SK-N-SH treated with all-trans-retinoic acid at 6 μM for 48 hours (cell line): ENCODE results near the gene CIRBP.

Source experiments
- ATAC-seq: fragments of 200-7000 bp; cut with Tn5 transposase; 3 replicates; pipeline ENCODE4 v1.9.1; 2020; ENCODE audit warnings: mild to moderate bottlenecking, moderate library complexity
- ARNTL ChIP-seq: fragments of 450-650 bp; formaldehyde crosslinking; IDR thresholded peaks from 2 replicates; pipeline ENCODE4 v1.5.0; 2020; ENCODE audit warnings: low read depth, mild to moderate bottlenecking, moderate library complexity, borderline replicate concordance
- BACH2 ChIP-seq: fragments of 250-450 bp; sonication (Bioruptor Pico); IDR thresholded peaks from 2 replicates; pipeline ENCODE4 v1.9.0; 2021; ENCODE audit warnings: mild to moderate bottlenecking, borderline replicate concordance
- CSDC2 ChIP-seq: fragments of 250-450 bp; sonication (Bioruptor Pico); IDR thresholded peaks from 2 replicates; pipeline ENCODE4 v1.5.0; 2020; ENCODE audit warnings: mild to moderate bottlenecking, moderate library complexity
- ESRRG ChIP-seq: fragments of 250-450 bp; sonication (Bioruptor Pico); IDR thresholded peaks from 2 replicates; pipeline ENCODE4 v1.6.1; 2021; ENCODE audit warnings: mild to moderate bottlenecking
- GLIS3 ChIP-seq: fragments of 250-450 bp; sonication (Bioruptor Pico); IDR thresholded peaks from 2 replicates; pipeline ENCODE4 v1.5.0; 2020; ENCODE audit warnings: mild to moderate bottlenecking, moderate library complexity
- ISL1 ChIP-seq: fragments of 250-450 bp; sonication (Bioruptor Pico); IDR thresholded peaks from 2 replicates; pipeline ENCODE4 v2.1.2; 2022; ENCODE audit warnings: mild to moderate bottlenecking, moderate library complexity
- OSR1 ChIP-seq: fragments of 250-450 bp; sonication (Bioruptor Pico); IDR thresholded peaks from 2 replicates; pipeline ENCODE4 v1.8.0; 2022; ENCODE audit warnings: moderate library complexity, mild to moderate bottlenecking, inconsistent platforms
- PPARA ChIP-seq: fragments of 250-450 bp; sonication (Bioruptor Pico); IDR thresholded peaks from 2 replicates; pipeline ENCODE4 v1.5.0; 2020; ENCODE audit warnings: mild to moderate bottlenecking, borderline replicate concordance
- SNAI2 ChIP-seq: fragments of 250-450 bp; sonication (Bioruptor Pico); IDR thresholded peaks from 2 replicates; pipeline ENCODE4 v1.5.0; 2020; ENCODE audit warnings: mild to moderate bottlenecking, moderate library complexity
- TCF4 ChIP-seq: fragments of 250-450 bp; sonication (Bioruptor Pico); IDR thresholded peaks from 2 replicates; pipeline ENCODE4 v1.8.0; 2021; ENCODE audit warnings: mild to moderate bottlenecking, moderate library complexity, borderline replicate concordance
- TOX ChIP-seq: fragments of 250-450 bp; sonication (Bioruptor Pico); IDR thresholded peaks from 2 replicates; pipeline ENCODE4 v1.8.0; 2021; ENCODE audit warnings: mild to moderate bottlenecking, moderate library complexity, borderline replicate concordance
- ZC3H10 ChIP-seq: fragments of 250-450 bp; sonication (Bioruptor Pico); IDR thresholded peaks from 2 replicates; pipeline ENCODE4 v1.5.1; 2021; ENCODE audit warnings: mild to moderate bottlenecking, moderate library complexity
- ZFP30 ChIP-seq: fragments of 450-650 bp; formaldehyde crosslinking; IDR thresholded peaks from 2 replicates; pipeline ENCODE4 v1.5.0; 2022; ENCODE audit warnings: mild to moderate bottlenecking, moderate library complexity
- ZNF565 ChIP-seq: fragments of 450-650 bp; formaldehyde crosslinking; conservative IDR thresholded peaks from 2 replicates; pipeline ENCODE4 v1.5.0; 2020; ENCODE audit warnings: low read depth, mild to moderate bottlenecking, moderate library complexity
- ZNF70 ChIP-seq: fragments of 450-650 bp; formaldehyde crosslinking; IDR thresholded peaks from 2 replicates; pipeline ENCODE4 v1.5.0; 2020; ENCODE audit warnings: mild to moderate bottlenecking, moderate library complexity
- ZNF8 ChIP-seq: fragments of 450-650 bp; formaldehyde crosslinking; IDR thresholded peaks from 2 replicates; pipeline ENCODE4 v1.5.0; 2020; ENCODE audit warnings: mild to moderate bottlenecking, moderate library complexity
- TF ChIP-seq, protein P1 (sequence below): fragments of 250-450 bp; sonication (Bioruptor Pico); IDR thresholded peaks from 2 replicates; pipeline ENCODE4 v1.5.1; 2020; ENCODE audit warnings: low read depth, mild to moderate bottlenecking, moderate library complexity
- TF ChIP-seq, protein P2 (sequence below): fragments of 250-450 bp; sonication (Bioruptor Pico); IDR thresholded peaks from 2 replicates; pipeline ENCODE4 v1.8.0; 2020; ENCODE audit warnings: mild to moderate bottlenecking, moderate library complexity, borderline replicate concordance
- TF ChIP-seq, protein P3 (sequence below): fragments of 250-450 bp; sonication (Bioruptor Pico); IDR thresholded peaks from 2 replicates; pipeline ENCODE4 v1.5.0; 2020; ENCODE audit warnings: mild to moderate bottlenecking, moderate library complexity
- TF ChIP-seq, protein P4 (sequence below): fragments of 250-450 bp; sonication (Bioruptor Pico); IDR thresholded peaks from 2 replicates; pipeline ENCODE4 v1.5.1; 2021; ENCODE audit warnings: mild to moderate bottlenecking, moderate library complexity

Gene CIRBP

DNA sequence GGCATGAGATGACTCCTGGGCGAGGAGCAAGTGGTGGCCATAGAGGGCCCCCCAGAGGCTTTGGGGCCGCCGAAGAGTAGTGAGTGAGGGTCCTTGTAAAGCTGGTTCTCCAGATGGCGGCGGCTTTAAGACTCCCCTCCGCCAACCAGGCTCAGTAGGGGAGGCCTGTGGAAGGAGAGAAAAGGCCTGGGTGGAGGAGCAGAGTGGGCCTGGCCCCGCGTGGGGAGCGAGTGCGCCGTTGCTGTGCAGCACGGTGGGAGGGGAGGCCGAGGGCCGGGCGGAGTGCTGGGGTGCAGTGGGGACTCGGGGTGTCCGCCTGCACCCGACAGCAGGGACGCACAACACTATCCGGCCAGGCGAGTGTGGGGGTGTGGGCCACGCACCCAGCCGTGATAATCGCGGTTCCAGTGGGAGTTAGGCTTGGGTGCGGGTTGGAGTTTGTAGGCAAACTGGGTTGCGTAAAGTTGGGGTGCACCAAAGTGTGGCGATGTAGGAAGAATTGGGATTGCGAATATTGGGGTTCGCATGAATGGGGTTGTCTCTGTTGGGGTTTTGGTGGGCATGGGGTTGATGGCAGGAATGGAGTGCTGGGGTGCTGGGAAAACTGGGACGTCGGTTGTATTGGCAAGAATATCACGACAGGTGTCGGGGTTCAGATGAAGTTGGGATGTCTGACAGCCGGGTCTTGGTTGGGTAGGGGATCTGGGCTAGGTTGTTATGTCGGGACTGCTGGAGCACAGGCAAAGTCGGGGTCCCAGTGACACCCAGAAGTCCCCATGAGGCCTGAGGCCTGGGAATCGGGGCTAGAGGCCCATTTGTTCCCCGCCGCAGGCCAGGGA lies 687 bp upstream of the CIRBP start:
- TF ChIP-seq ARNTL (CRISPR knock-in tag), result no peak
- TF ChIP-seq, protein P1, sequence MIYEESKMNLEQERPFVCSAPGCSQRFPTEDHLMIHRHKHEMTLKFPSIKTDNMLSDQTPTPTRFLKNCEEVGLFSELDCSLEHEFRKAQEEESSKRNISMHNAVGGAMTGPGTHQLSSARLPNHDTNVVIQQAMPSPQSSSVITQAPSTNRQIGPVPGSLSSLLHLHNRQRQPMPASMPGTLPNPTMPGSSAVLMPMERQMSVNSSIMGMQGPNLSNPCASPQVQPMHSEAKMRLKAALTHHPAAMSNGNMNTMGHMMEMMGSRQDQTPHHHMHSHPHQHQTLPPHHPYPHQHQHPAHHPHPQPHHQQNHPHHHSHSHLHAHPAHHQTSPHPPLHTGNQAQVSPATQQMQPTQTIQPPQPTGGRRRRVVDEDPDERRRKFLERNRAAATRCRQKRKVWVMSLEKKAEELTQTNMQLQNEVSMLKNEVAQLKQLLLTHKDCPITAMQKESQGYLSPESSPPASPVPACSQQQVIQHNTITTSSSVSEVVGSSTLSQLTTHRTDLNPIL (CRISPR knock-in tag), result no peak
- no peak for TF ChIP-seq TCF4 (CRISPR knock-in tag)
- ATAC-seq, result no peak

DNA sequence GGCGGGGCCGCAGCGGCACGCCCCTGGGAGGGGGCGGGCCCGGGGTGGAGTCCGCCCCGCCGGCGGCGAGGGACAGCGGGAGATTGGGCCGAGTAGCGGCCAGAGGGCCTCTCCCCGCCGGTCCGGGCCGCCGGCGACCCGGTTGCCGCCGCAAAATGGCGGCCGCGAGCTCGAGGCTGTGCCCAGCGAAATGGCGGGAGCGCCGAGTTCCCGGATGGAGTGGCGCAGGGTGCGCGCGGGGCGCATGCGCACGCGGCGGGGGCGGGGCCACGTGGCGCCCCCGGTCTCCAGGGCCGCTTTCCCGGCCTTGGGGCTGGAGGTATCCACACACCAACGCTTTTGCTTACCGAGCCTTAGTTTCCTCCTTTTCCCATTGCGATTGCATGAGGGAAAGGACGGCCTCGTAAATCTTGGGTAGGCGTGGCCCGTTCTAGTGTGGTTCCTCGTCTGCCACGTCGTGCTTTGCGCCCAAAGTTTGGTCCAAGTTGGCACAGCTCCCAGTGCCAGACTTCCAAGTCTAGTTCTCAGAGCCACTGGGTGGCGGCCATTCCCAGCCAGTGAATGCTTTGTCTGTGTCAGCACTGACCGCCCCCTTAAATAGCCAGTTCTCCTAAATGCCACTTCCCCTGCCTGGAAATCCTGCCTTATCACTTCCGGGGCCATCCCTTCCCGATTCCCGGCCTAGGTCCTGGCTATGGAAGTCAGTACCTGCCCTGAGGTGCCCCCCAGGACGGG lies 513 bp downstream of the CIRBP start:
- TF ChIP-seq, protein P2, sequence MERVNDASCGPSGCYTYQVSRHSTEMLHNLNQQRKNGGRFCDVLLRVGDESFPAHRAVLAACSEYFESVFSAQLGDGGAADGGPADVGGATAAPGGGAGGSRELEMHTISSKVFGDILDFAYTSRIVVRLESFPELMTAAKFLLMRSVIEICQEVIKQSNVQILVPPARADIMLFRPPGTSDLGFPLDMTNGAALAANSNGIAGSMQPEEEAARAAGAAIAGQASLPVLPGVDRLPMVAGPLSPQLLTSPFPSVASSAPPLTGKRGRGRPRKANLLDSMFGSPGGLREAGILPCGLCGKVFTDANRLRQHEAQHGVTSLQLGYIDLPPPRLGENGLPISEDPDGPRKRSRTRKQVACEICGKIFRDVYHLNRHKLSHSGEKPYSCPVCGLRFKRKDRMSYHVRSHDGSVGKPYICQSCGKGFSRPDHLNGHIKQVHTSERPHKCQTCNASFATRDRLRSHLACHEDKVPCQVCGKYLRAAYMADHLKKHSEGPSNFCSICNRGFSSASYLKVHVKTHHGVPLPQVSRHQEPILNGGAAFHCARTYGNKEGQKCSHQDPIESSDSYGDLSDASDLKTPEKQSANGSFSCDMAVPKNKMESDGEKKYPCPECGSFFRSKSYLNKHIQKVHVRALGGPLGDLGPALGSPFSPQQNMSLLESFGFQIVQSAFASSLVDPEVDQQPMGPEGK (CRISPR knock-in tag), result peak; percentile 65; the same call in 1 of the 2 replicates
- TF ChIP-seq ZNF70 (no peak), ESRRG (CRISPR knock-in tag) (peak; percentile 94; the same call in 1 of the 2 replicates), OSR1 (CRISPR knock-in tag) (no peak), TCF4 (CRISPR knock-in tag) (no peak), SNAI2 (CRISPR knock-in tag) (peak; percentile 46; the same call in 1 of the 2 replicates), CSDC2 (CRISPR knock-in tag) (0 out of 2 replicates have a peak, but pooled peaks have one; percentile 49), ZNF565 (CRISPR knock-in tag) (no peak), ISL1 (CRISPR knock-in tag) (no peak), ZNF8 (no peak), PPARA (no peak), ZC3H10 (no peak), GLIS3 (CRISPR knock-in tag) (peak; percentile 4; the same call in 1 of the 2 replicates), ZFP30 (peak; percentile 67; the same call in 1 of the 2 replicates), BACH2 (CRISPR knock-in tag) (no peak), TOX (CRISPR knock-in tag) (no peak)
- TF ChIP-seq, protein P1 (CRISPR knock-in tag), result peak; percentile 12; the same call in 1 of the 2 replicates
- TF ChIP-seq, protein P3, sequence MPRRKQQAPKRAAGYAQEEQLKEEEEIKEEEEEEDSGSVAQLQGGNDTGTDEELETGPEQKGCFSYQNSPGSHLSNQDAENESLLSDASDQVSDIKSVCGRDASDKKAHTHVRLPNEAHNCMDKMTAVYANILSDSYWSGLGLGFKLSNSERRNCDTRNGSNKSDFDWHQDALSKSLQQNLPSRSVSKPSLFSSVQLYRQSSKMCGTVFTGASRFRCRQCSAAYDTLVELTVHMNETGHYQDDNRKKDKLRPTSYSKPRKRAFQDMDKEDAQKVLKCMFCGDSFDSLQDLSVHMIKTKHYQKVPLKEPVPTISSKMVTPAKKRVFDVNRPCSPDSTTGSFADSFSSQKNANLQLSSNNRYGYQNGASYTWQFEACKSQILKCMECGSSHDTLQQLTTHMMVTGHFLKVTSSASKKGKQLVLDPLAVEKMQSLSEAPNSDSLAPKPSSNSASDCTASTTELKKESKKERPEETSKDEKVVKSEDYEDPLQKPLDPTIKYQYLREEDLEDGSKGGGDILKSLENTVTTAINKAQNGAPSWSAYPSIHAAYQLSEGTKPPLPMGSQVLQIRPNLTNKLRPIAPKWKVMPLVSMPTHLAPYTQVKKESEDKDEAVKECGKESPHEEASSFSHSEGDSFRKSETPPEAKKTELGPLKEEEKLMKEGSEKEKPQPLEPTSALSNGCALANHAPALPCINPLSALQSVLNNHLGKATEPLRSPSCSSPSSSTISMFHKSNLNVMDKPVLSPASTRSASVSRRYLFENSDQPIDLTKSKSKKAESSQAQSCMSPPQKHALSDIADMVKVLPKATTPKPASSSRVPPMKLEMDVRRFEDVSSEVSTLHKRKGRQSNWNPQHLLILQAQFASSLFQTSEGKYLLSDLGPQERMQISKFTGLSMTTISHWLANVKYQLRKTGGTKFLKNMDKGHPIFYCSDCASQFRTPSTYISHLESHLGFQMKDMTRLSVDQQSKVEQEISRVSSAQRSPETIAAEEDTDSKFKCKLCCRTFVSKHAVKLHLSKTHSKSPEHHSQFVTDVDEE (CRISPR knock-in tag), result no peak
- TF ChIP-seq, protein P4, sequence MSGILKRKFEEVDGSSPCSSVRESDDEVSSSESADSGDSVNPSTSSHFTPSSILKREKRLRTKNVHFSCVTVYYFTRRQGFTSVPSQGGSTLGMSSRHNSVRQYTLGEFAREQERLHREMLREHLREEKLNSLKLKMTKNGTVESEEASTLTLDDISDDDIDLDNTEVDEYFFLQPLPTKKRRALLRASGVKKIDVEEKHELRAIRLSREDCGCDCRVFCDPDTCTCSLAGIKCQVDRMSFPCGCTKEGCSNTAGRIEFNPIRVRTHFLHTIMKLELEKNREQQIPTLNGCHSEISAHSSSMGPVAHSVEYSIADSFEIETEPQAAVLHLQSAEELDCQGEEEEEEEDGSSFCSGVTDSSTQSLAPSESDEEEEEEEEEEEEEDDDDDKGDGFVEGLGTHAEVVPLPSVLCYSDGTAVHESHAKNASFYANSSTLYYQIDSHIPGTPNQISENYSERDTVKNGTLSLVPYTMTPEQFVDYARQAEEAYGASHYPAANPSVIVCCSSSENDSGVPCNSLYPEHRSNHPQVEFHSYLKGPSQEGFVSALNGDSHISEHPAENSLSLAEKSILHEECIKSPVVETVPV (CRISPR knock-in tag), result 0 out of 2 replicates have a peak, but pooled peaks have one; percentile 14
- peak; percentile 3; the same call in 2 of the 3 replicates for ATAC-seq
